Neural cell (in vitro differentiated cells): ENCODE data around the gene PABPC1L. TPM values are rescaled to one million over a fixed set of nuclear protein-coding genes. Genes with fewer than 3 reads are reported as not detected.

Source experiments
- H2AFZ ChIP-seq: fragments of 200-600, 300-800 bp; sonication (generic), shearing (Covaris generic); 2 replicates; pipeline ENCODE4 v1.6.0; 2014; ENCODE audit warnings: low read depth, mild to moderate bottlenecking, antibody characterized with exemption, low read length, moderate library complexity
- H3F3A ChIP-seq: fragments of 200-600 bp; shearing (Covaris generic); 2 replicates; pipeline ENCODE4 v1.6.1; 2016; ENCODE audit warnings: mild to moderate bottlenecking, moderate library complexity, mixed read lengths, antibody characterized with exemption, low read length; ENCODE audit not compliant: insufficient read depth, poor library complexity, severe bottlenecking
- H3K27ac ChIP-seq: fragments of 200-600, 300-800 bp; sonication (generic), shearing (Covaris generic); 2 replicates; pipeline ENCODE4 v1.5.1; 2014; ENCODE audit warnings: mild to moderate bottlenecking, low read length, moderate library complexity
- H3K27me3 ChIP-seq: fragments of 300-800, 200-600 bp; sonication (generic), shearing (Covaris generic); 2 replicates; pipeline ENCODE4 v1.6.0; 2014; ENCODE audit warnings: mild to moderate bottlenecking, low read depth, low read length, moderate library complexity; ENCODE audit not compliant: insufficient read depth
- H3K36me3 ChIP-seq: fragments of 300-800, 200-600 bp; sonication (generic), shearing (Covaris generic); 2 replicates; pipeline ENCODE4 v1.5.1; 2014; ENCODE audit warnings: mild to moderate bottlenecking, antibody characterized with exemption, low read length, moderate library complexity; ENCODE audit not compliant: insufficient read depth
- H3K4me2 ChIP-seq: fragments of 300-800, 200-600 bp; sonication (generic), shearing (Covaris generic); 2 replicates; pipeline ENCODE4 v1.6.0; 2014; ENCODE audit warnings: mild to moderate bottlenecking, low read length
- H3K4me3 ChIP-seq: fragments of 300-800, 200-600 bp; sonication (generic), shearing (Covaris generic); 2 replicates; pipeline ENCODE4 v1.5.1; 2014; ENCODE audit warnings: mild to moderate bottlenecking, low read length, moderate library complexity
- H3K79me2 ChIP-seq: fragments of 200-600 bp; shearing (Covaris generic); replicated peaks from 2 replicates; pipeline ENCODE4 v1.6.0; 2014; ENCODE audit warnings: mild to moderate bottlenecking, low read length, moderate library complexity; ENCODE audit not compliant: insufficient read depth
- H3K9ac ChIP-seq: fragments of 300-800, 200-600 bp; sonication (generic), shearing (Covaris generic); 2 replicates; pipeline ENCODE4 v1.6.1; 2016; ENCODE audit warnings: mild to moderate bottlenecking, low read length, mixed read lengths
- H3K9me2 ChIP-seq: fragments of 200-600 bp; shearing (Covaris generic); 2 replicates; pipeline ENCODE4 v1.6.1; 2016; ENCODE audit warnings: mild to moderate bottlenecking, low read length, mixed read lengths; ENCODE audit not compliant: insufficient read depth
- H3K9me3 ChIP-seq: fragments of 200-600, 300-800 bp; sonication (generic), shearing (Covaris generic); 2 replicates; pipeline ENCODE4 v1.6.1; 2016; ENCODE audit warnings: mild to moderate bottlenecking, mixed run types, low read length, moderate library complexity, mixed read lengths
- H4K20me1 ChIP-seq: fragments of 200-600 bp; shearing (Covaris generic); 2 replicates; pipeline ENCODE4 v1.6.1; 2016; ENCODE audit warnings: mild to moderate bottlenecking, mixed run types; ENCODE audit not compliant: insufficient read depth
- CTCF ChIP-seq: fragments of 450-650 bp; IDR thresholded peaks from 2 replicates; pipeline ENCODE4 v1.5.1; 2014; ENCODE audit warnings: antibody characterized with exemption, mild to moderate bottlenecking, moderate library complexity; ENCODE audit not compliant: poor library complexity, severe bottlenecking
- EP300 ChIP-seq: fragments of 450-650 bp; conservative IDR thresholded peaks from 2 replicates; pipeline ENCODE4 v1.6.1; 2014; ENCODE audit warnings: antibody characterized with exemption, mild to moderate bottlenecking, moderate library complexity; ENCODE audit not compliant: poor library complexity, severe bottlenecking
- EZH2 ChIP-seq: fragments of 200-600, 300-800 bp; shearing (Covaris generic), sonication (generic); IDR thresholded peaks from 2 replicates; pipeline ENCODE4 v1.6.1; 2014; ENCODE audit warnings: antibody characterized with exemption, low read length, borderline replicate concordance, mild to moderate bottlenecking; ENCODE audit not compliant: insufficient read depth, poor library complexity, severe bottlenecking
- MXI1 ChIP-seq: fragments of 450-650 bp; conservative IDR thresholded peaks from 2 replicates; pipeline ENCODE4 v1.6.1; 2014; ENCODE audit warnings: antibody characterized with exemption, mild to moderate bottlenecking; ENCODE audit not compliant: poor library complexity, severe bottlenecking
- POLR2AphosphoS5 ChIP-seq: IDR thresholded peaks from 2 replicates; pipeline ENCODE4 v1.6.1; 2012
- RAD21 ChIP-seq: fragments of 450-650 bp; conservative IDR thresholded peaks from 2 replicates; pipeline ENCODE4 v1.6.1; 2014; ENCODE audit warnings: antibody characterized with exemption, mild to moderate bottlenecking, moderate library complexity
- REST ChIP-seq: IDR thresholded peaks from 2 replicates; pipeline ENCODE4 v1.6.1; 2012; ENCODE audit warnings: borderline replicate concordance
- SMC3 ChIP-seq: fragments of 450-650 bp; conservative IDR thresholded peaks from 2 replicates; pipeline ENCODE4 v1.6.1; 2014; ENCODE audit warnings: antibody characterized with exemption, mild to moderate bottlenecking, moderate library complexity; ENCODE audit not compliant: poor library complexity
- TAF1 ChIP-seq: IDR thresholded peaks from 2 replicates; pipeline ENCODE4 v1.6.1; 2012; ENCODE audit warnings: low read depth
- polyA plus RNA-seq: library from polyadenylated mRNA; depleted of rRNA; stranded (reverse); fragments of >200 nt; gene quantifications from 2 replicates; pipeline ENCODE4 v1.2.3, GENCODE V29; 2014

Gene PABPC1L
- polyA plus RNA-seq, 1 donor from 2014 or later: 3.6 TPM

GRCh38 chr20:44921447-44921846 is 11.6 kb downstream of the PABPC1L start:
- no peaks in the 10 kb centered on the region for H3K9me2 ChIP-seq
- no peak overlapping the region for H3K9ac ChIP-seq
- no peak overlapping the region for H3K4me3 ChIP-seq
- H3K79me2 ChIP-seq: no peaks in the 10 kb centered on the region
- no peak overlapping the region for H2AFZ ChIP-seq
- H3K36me3 ChIP-seq: no peaks in the 10 kb centered on the region
- H3K9me3 ChIP-seq: no peaks in the 10 kb centered on the region
- H3K4me2 ChIP-seq: no peak overlapping the region
- no peaks in the 10 kb centered on the region for H3K27me3 ChIP-seq
- H4K20me1 ChIP-seq: no peaks in the 10 kb centered on the region
- no peaks in the 10 kb centered on the region for H3F3A ChIP-seq
- TF ChIP-seq MXI1: no peak
- no peak for TF ChIP-seq SMC3
- no peak for TF ChIP-seq REST
- TF ChIP-seq EZH2: no peak
- no peak for TF ChIP-seq EP300
- TF ChIP-seq POLR2AphosphoS5: no peak
- no peak for TF ChIP-seq TAF1
- TF ChIP-seq CTCF: no peak
- no peak overlapping the region for H3K27ac ChIP-seq

- no peak overlapping the region for H3K9ac ChIP-seq
- H3K4me3 ChIP-seq: no peak overlapping the region
- no peaks in the 10 kb centered on the region for H3K36me3 ChIP-seq
- TF ChIP-seq CTCF: no peak
- no peak for TF ChIP-seq SMC3
- no peak for TF ChIP-seq REST
- TF ChIP-seq EP300: no peak
- TF ChIP-seq TAF1: no peak
- no peak for TF ChIP-seq EZH2
- no peak for TF ChIP-seq POLR2AphosphoS5
- TF ChIP-seq RAD21: no peak
- TF ChIP-seq MXI1: no peak
- no peak overlapping the region for H3K4me2 ChIP-seq
- H4K20me1 ChIP-seq: no peaks in the 10 kb centered on the region
- no peak overlapping the region for H2AFZ ChIP-seq
- H3K27me3 ChIP-seq: no peaks in the 10 kb centered on the region
- H3K9me3 ChIP-seq: no peaks in the 10 kb centered on the region
- no peaks in the 10 kb centered on the region for H3K79me2 ChIP-seq
- no peaks in the 10 kb centered on the region for H3K9me2 ChIP-seq
- no peaks in the 10 kb centered on the region for H3F3A ChIP-seq
- H3K27ac ChIP-seq: no peak overlapping the region
Observed at GRCh38 chr20:44924541-44924940, 14.7 kb downstream of the PABPC1L start.
